Activated T-cell treated with anti-CD3 and anti-CD28 coated beads, Interleukin-2, amount 50 U/mL, for 48 hours (primary cell): ENCODE measurements around the gene FHIT.

ENCODE experiments used
- DNase-seq, 2 experiments: peaks; one replicate each; pipeline ENCODE4 v3.0.0-alpha.2; 2020

The FHIT gene

DNA sequence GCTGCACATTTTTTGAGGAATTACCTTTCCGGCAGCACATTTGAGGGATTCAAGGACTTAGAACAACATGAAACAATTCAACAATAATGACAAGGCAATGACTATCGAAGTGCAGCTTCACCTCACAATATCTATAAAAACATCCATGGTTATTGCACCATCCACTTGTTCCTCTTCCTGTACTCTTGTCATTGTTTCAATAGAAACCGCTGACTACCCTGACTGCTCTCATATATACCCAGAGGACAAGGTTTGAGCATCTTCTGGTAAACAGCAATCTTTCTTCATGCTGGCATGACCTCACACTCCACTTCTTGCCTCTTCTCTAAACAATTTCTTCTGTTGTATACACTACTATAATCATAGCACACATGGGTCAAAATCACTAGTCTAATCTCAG is 864.9 kb downstream of the FHIT start:
- no peak for DNase-seq

DNA sequence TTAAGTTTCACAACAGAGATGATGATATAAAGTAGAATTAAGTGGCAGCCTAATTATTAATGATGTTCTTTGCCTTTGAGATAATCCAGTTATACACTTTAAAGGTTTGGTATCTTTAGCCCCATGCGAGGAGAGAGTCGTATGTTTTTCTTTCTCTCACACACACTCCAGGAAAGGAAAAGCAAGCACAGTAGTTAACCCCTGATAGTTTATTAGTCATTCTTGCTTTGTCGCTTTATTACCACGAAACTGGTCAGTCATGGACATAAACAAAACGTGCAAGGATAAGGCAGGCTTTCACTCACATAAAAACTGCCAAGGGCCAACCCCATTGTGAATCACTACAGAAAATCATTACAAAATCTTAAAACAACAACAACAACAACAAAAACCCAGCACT is 866.9 kb downstream of the FHIT start:
- no peak for DNase-seq

DNA sequence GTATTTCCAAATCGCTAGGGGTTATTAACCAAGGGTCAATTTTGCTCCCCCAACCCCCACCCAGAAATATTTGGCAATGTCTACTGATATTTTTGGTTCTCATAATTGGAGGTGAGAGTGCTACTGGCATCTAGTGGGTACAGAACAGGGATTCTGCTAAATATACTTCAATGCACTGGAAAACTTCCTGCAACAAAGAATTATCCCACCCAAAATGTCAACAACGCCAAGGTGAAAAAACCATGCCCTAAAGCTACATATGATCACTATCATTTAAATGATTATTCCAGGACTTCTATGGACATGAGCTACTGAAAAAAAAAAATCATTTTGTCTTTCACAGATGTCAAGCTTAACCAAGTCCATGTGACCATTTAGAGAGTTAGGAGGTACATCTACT is 867.9 kb downstream of the FHIT start:
- no peak for DNase-seq

DNA sequence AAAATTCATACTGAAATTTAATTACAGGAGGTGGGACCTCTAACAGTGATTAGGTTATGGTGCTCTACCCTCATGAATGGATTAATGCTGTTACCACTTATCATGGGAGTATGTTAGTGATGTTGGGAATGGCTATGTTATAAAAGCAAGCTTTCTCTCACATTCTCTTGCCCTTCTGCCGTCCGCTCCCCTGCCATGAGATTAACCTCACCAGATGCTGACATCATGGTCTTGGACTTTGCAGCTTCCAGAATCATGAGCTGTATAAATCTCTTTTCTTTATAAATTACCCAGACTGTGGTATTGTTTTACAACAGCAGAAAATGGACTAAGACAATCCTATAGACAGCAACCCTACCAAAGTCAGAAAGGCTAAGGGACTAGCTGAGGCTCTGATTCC is 884.8 kb downstream of the FHIT start:
- DNase-seq = no peak

DNA sequence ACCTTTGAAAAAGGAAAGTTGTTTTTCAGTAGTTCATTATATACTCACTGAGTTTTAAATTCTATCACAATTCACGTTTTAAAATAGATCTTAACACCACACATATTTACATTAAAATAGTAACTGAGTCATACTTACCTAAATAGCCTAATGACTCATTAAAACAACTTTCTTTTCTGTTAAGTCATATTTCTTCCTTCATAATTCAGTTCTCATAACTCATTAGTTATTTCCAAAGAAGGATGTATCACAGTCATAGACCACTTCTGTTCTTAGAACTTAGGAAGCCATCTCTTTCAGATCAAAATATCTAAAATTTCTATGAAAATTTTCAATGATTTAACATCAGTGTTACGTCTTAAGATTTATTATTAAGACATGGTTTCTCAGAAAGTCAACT is 885.9 kb downstream of the FHIT start:
- DNase-seq = no peak

DNA sequence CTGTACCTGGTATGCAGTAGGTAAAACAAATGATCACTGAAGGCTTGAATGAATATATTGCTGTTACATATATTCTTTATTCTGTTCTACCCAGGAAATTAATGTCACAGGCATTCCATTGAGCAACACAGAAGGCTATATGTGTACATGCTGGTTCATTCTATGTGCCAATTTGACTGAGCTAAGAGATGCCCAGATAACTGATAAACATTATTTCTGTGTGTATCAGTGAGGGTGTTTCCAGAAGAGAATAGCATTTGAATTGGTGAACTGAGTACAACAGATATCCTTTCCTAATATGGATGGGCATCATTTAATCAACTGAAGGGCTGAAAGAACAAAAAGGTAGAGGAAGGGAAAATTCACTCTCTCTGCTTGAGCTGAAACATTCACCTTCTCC is 886.8 kb downstream of the FHIT start:
- no peak for DNase-seq

DNA sequence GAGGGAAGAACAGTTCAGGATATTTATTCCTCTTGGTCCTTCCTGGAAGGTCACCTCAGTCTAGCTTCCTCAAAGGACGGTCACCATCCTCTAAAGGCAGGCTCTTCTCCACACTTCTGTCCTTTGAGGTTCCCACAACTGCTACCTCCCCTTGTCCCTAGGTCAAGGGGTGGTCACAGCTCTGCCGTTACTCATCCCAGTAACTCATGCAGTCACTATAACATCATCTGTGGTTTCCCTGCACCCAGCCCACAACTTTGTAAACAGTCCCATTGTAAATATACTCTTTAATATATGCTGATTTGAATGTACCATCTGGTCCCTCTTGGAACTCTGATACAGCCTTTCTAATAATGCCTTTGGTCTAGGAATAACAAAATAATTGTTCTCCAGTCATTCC is 887.4 kb downstream of the FHIT start:
- DNase-seq = peak in 1 of 2 experiments; percentile 15

DNA sequence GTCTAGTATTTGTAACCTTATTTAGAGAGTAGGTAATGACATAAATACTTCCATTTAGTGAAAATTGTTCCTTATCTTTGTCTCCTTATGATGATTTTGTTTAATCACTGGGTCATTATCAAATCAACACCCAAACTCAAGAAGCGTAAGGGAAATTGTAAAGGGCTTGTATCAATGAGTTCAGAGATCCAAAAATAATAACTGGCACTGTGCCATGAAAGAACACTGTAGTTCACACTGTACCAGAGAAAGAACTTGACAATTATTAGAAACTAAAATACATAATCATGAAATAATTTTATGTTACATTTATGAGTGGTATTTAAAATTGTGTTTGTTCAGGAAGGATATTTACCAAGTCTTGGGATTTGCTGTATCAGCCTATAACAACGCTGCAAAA is 895.4 kb downstream of the FHIT start:
- no peak for DNase-seq

DNA sequence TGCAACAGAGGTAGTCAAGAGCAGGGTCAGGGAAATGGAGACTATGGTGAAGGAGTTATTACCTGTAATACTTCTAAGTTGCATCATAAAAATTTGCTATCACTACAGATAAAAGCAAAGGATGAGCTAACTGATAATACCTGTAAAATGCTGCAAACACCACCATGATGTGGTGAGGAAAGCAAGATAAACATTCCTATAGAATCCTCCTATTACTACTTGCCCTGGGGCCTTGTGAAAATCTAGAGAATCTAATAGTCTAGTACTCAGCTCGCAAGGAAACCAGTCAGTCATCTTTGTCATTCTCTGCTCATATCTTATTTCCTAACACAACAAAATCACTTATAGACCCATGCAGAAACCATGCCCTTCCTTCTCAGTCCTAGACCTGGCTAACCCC is 899.8 kb downstream of the FHIT start:
- no peak for DNase-seq

DNA sequence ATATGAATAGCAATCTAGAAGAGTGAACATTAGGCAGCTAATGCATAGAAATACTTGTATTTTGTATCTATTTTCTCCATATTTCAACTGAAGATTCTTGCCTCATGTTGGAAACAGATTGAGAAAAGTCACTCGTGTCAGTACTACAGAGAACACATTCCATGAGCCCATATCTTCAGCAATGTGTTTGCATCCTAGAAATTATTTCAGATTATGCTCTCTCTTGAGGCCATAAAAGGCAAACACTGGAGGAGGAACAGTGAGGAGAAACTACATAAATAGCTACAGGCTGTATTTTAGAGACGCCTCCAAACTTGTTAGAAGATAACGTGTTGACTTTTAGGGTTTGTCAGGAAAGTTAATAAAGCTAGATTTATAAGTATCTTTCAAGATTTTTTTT is 906.9 kb downstream of the FHIT start:
- DNase-seq = no peak

DNA sequence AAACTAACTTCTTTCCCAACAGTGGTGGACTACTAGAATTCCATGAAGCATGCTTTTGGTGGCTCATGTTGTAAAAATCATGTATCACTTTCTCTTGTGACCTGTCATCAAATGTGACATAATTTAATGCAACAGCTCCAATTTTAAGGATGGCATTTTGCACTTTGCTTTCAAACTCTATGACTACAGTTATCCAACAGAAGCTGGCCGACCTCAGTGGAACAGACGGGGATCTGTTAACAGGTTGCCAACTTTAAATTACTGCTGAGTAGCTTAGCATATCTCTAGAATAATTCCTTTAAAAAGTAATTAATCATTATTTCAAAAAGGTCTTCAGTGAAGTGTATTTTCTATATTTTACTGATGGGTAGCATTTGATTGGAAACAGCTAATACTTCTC is 907.4 kb downstream of the FHIT start:
- no peak for DNase-seq

DNA sequence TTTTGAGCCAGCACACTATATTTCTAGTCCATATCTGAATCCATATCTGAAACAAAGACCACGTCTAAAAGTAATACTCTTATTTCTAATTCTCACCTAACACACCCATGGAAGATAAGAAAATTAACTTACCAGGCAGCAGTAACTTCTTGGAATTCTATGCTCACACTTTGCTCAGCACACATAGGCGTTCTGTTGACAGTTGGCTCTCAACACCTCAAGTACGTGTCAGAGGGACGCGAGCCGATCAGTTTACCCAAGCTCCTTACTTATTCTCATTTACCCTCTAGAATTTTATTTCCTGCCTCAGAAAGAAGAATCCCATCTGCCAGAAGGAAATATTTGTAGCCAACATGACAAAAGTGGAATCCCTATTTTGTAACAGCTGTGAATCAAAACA is 911.9 kb downstream of the FHIT start:
- no peak for DNase-seq

DNA sequence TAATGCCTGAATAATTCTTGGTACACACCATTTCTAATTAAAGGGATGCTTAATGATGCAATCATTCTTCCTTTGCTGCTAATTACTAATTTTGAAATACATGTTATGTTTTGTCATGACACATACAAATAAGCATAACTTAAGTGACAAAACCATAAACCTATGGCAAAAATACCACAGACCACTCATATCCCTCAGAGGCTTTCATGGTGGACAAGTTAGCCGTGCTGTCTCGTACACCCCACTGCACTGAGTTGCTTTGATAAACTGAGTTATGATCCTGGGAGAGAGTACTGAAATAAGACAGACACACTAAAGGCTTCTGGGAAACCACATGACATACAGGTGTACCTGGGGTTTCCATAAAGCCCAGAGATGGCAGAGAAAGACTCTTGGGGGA is 913.8 kb downstream of the FHIT start:
- DNase-seq = no peak

DNA sequence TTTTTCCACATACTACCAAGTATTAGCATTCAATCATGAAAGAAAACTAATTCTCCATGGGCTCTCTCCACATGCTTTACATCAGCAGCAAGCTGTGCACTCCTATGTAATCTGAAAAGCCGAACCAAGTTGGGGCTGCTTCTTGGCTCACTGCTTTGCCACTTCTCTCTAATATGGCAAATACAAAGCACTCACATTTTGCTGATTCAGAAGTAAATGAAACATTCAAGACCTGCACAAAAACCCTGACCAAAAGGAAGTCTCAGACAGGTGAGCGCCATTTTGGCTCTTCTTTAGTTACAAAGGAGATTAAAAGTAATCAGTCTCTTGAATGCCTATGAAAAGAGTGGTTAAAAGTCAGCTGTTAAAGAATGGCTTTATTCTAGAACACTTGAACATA is 915.2 kb downstream of the FHIT start:
- no peak for DNase-seq

DNA sequence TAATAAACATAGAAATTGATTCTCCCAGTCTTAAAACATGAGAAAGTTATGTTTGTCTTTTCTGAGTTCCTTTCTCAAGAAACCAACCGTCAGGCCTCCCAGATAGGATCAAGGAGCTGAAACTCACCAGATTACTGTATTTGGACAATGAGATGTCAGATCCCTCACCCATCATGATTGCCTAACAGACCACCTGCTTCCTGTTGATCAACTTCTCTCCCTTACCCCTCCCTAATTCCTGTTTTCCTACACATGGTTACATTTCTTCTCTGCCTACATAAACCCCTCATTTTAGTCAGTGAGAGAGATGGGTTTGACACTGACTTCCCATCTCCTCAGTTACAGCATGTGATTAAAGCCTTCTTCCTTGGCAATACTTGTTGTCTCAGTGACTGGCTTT is 917.5 kb downstream of the FHIT start:
- no peak for DNase-seq

DNA sequence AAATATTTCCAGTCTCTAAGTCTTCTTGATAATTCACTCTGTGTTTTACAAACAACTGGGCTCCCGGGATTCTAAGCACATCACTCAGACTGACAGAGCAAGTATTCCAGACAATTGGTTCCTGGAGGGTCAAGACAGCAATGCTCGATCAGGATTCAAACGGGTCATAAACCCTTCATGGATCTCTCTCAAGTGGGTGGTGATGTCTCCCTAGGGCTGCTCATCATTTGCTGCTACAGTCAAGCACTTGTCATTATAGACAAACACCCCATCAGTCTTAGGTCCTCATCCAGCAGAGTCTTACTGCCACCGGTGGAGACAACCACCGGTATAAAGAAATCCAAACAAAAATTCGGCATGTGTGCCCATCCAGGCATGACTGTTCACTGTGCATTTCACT is 921.1 kb downstream of the FHIT start:
- no peak for DNase-seq

DNA sequence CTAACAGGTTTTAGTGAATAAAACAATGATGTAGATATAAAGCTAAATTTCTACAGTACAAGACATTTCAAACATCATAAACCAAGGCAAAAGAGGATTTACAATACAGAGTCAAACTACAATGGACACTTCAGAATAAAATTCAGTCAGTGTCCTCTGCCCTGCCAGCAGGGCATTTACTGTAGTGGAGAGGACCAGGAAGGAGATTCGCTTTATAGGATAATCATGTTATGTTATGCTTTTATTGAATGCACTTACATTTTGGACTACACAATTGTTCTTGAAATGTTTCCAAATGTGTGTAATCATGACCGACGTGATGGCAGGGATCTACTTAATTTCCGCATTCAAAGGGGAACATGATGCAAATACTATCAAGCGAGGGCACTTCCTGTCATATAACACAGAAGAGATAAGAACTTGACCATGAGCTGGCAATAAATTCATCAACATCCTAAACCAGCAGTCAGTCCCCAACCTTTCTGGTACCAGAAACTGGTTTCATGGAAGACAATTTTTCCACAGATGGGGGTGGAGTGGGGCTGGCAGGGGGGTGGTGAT is 925.6 kb downstream of the FHIT start:
- no peak for DNase-seq

DNA sequence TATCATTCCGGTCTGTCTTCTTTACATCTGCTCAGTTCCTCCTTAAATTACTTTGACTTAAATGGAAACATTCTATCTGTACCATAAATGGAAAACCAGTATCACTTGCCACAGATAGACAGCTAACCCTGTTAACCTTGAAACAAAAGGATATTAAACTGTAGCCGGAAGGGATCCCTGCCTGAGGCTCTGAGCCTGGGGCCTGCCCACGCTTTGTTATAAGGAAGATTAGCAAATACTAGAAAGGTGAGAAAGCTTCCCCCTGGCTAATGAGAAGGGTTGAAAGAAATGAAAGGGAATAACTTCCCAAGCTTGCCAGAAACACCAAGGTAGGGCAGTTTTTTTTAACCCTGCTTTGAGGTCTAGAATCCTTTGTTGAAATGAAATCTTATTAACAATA is 927.6 kb downstream of the FHIT start:
- no peak for DNase-seq

DNA sequence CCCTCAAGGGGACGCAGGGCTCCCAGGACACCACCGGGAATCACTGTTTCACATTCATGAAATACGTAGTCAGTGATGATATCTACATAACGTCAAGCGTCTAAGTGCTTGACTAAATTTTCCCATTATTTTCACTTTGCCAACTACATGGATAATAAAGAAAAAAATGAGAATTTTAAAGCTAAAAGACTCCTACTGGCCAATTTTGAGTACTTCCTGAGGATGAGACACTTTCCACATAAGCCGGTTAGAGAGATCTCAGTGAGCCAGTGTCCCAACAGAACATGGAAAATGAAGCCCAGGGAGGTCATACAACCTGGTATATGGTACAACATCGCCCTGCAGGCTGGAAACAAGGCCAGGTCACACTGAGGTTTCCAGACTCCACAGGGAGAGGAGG is 928.1 kb downstream of the FHIT start:
- DNase-seq = no peak

DNA sequence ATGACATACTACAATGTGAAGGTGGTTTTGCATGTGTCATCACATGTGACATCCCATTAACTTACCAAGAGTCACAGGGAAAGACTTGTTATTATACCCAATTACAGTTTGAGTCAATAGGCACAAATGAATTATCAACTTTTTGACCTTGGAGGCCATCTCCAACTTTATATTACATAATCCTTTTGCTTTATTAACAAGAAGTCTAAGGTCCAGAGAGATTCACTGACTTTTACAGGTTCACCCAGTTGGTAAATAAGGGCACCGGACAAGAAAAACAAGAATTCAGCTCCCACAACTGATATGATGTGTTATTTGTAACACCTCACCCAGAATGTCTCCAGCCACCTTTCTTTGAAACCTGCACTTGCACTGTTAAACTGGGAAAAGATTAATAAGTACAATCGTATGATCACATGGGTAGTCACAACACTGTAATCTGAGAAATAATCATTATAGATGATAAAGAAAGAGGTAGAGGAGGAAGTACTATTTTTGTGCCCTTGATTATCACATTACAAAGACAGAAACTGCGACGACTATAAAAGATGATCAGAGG is 928.9 kb downstream of the FHIT start:
- DNase-seq = no peak

DNA sequence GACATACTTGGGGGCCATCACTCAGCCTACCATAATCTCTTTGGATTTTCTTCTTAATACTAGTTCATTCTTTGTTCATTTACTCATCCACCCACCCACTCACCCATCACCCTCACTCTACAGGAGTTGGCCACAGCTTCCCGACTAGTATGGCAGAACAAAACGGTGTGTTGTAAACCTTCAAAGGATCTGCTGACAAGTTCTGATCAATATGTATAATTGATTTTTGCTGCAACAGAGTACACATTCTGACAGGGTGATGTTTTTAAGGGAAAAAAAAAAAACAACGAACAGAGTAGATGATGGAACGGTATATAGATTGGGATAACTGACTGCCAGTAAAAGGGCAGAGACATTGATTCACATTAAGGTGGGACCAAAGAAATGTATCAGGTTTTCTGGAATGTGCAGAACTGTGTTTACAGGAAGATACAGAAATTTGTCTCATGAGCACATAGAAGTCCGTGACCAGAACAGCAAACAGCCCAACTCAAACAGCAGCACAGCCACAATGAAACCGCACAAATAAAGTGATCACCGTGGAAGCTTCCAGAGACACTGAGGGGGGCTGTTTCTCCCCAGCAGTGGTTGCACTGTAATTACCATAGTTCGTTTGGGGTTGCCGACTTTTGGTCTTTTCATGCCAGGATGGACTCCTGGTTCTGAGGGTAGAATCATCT is 931.9 kb downstream of the FHIT start:
- DNase-seq = no peak

DNA sequence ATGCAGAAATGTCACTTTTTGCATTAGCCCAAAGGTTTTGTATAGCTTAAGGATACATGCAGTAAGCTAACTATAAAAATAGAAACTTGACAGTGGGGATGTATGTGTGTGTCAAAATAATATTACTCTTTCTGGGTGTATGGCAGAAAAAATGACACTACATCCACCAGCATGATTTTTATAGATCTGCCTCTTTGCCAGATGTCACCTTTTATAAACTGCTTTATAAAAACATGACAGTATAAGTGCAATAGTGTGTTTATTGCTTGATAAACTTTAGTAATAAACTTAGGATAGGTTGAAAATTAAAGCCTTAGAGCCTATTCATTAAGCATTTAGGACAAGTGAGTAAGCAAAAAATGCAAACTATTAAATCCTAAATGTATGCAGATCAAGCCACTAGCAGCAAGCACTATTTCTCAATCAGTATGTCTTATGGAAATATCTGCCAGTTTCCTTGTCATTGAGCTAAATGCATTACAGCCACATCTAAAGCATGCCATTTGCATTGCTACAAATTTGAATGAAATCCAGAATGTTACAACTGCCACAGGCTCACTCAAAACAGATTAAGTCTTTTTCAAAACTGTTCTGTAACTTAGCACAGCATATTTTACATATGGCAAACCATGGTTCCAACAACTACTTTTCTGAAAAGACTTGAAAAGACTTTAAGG is 935.0 kb downstream of the FHIT start:
- DNase-seq = no peak

DNA sequence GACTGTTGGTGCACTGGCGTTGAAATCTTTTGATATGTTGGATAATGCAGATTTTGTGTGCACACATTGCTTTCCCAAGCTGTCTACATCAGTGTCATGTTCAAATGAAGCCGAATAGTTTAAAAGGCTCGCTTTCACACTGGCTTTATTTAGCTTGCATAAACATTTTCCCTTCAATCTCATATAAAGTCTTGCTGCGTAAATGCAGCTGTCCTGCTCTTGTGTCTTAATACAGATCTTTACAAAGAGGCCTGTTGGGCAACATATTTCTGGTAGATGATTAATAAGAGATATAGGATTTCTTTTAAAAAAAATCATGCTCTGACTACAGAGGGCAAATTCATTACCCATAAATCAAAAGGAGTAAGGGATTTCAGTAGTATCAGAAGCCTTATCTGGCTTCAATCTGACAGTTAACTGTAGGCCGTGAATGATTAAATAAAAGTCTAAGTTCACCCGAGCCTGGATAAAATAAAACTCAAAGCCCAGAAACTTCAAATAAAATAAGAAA is 937.2 kb downstream of the FHIT start:
- no peak for DNase-seq

DNA sequence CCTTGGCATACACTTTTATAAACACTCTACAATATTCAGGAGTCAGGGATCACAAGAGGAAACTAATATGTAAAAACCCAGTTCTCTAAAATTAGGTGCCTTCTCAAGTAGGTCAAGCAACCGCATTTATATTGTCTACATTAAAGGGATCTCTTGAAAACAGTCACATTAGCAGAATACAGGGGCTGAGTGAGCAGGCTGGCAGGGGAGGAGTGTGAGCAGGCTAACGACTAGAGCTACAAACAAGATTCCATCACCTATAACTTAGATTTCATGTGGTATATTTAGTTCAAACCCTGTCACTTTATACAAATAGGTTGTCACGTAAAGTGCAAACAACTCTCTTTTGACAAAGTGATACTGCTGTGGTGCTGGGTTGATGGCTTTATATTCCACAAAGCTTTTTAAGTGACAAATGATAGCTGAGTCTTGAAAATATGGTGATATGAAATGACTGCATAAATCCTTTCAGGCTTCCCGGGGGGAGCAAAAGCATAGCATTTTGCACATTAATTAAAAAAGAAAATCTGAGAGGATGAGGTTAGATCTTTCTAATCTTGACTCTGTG is 937.9 kb downstream of the FHIT start:
- DNase-seq = no peak
